HG02943 (cell line): Measurements from ENCODE around the gene ZW10.
"Not testable (repeated sequence)": the region's sequence is repeated elsewhere in the genome, so short reads cannot be mapped to it uniquely, and the experiment has no call there.

Source experiments
- ATAC-seq: cut with Tn5 transposase; IDR thresholded peaks from one replicate; pipeline ENCODE4 v1.9.1; 2021; ENCODE audit warnings: mild to moderate bottlenecking, low read depth, moderate library complexity; ENCODE audit not compliant: unreplicated experiment

ZW10 gene

GRCh38 chr11:113764527-113765219 is 8.8 kb downstream of the ZW10 start:
- no peak for ATAC-seq

DNA sequence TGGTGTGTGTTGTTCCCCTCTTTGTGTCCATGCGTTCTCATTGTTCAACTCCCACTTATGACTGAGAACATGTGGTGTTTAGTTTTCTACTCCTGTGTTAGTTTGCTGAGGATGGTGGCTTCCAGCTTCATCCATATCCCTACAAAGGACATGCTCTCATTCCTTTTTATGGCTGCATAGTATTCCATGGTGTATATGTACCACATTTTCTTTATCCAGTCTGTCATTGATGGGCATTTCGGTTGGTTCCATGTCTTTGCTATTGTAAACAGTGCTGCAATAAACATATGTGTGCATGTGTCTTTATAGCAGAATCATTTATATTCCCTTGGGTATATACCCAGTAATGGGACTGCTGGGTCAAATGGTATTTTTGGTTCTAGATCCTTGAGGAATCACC is 10.5 kb downstream of the ZW10 start:
- ATAC-seq = not testable (repeated sequence)

DNA sequence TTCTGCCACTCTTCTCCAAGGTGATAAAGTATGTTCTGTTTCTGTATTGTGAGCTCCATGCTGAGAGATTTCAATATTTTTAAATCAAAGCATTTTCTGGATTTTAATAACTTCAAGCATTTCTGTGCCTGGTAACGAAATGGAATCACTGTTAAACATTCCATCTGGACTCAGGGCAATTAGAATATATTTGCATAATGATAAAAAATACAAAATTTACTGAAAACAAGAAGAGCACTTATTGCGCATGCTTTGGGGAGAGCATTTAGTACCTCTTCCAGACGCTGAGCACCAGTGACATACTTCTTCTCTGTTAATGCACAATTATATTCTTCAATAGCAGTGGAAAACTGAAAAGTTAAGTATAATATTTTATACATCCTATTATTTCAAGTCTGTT is 13.3 kb downstream of the ZW10 start:
- ATAC-seq = no peak

GRCh38 chr11:113752932-113753331 is 20.6 kb downstream of the ZW10 start:
- no peak for ATAC-seq

- ATAC-seq = no peak
Measured at GRCh38 chr11:113736323-113736722, 37.2 kb downstream of the ZW10 start.

DNA sequence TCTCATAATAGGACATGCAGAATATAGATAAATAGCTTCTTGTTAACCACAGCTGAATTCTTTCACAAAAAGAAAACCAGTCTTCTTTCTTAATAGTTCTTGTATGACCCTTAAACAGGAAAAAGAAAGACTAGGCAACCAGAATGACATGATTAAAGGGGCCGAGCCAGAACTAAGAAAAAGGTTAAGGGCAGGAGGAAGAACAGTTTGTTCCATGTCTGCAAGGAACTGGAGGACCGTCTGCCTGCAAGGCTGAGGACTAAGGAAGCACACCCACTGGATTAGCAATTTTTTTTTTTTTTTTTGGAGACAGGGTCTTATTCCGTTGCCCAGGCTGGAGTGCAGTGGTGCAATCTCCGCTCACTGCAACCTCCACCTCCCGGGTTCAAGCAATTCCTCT is 41.4 kb downstream of the ZW10 start:
- ATAC-seq = no peak

- ATAC-seq = no peak
Measured at GRCh38 chr11:113730887-113731726, 42.4 kb downstream of the ZW10 start.

DNA sequence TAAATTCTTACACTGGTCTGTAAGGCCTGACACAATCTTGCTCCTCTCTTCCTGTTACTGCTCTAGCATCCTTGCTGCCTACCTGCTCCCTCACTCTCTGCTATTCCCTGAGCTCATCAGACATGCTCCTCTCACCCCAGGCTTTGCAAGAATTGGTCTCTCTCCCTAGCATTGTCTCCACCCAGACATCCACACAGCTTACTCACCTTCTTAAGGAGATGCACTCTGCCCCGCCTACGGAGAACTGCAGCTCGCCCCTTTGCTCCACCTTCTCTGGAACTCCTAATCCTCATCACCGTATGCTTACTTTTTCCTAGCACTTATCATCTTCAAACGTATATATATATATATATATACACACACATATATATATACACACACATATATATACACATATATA is 44.0 kb downstream of the ZW10 start:
- ATAC-seq = no peak

GRCh38 chr11:113728814-113729213 is 44.7 kb downstream of the ZW10 start:
- ATAC-seq = no peak

DNA sequence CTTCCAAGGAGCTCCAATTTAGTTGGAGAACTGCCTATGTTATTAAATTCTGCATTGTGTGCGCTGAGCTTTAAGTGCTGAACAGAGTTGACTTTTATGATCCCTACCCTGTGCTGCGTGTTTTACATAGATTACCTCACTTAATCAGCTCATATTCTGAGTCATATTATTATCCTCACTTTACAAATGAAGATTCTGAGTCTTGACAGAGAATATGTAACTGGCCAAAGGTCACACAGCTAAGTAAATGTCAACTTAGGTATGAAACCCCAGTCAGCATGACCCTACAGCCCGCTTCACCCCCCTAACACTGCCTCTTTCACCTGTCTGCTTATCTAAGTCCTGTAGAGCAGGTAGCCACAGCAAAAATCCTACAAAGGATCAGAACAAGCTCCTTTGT is 47.6 kb downstream of the ZW10 start:
- no peak for ATAC-seq

DNA sequence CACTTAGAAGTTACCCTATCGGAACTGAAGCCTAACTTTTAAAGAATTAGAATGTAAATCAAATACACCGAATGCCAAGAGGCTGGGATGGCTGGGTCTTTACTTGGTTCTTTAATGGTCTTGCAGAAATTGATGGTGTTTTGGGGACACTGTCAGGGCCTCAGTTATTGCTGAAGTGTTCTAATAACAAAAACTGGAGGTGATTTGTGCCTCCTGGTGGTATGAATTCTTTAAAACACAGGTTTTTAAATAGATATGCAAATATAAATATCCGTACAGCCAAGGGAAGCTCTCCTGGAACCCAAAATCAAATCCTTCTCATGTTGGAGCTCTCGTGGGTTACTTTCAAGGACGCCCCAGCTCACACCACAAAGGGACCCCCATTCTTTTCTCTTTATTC is 48.1 kb downstream of the ZW10 start:
- ATAC-seq = no peak

DNA sequence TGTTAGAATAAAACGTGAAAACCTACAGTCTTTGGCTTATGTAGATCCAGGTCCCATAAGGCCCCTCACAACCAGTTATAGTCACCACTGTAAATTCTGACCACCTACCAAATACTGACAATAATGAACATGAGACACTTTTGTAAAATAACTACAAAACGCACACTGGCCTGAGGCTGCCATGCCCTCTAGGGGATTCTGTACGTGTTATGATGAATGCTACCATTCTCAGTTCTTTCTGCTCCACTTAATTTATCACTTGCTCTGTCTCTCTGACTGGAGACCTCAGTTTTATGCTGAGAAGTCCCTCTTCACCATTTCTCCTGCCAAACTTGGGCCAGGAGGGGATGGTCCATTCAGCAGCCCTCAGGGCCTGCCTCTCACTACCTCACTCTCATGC is 48.7 kb downstream of the ZW10 start:
- ATAC-seq = no peak

DNA sequence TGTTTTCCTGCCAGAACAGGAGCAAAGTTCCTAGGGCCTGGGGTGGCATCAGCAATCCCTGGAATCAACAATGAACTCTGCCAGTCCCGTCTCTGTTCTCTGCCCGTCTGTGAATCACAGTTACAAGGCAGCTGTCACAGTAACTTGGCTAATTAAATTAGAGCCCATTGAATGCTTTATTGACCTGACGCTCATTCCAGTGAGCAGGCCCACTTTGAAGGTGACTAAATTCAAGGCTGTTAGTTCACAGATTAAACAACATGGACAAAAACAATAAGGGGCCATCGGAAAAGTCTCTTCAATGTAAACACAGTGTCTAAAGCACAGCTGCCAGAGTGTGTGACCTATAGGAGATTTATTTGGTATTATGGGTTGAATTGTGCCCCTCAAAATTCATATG is 49.7 kb downstream of the ZW10 start:
- ATAC-seq = no peak

- no peak for ATAC-seq
Measured at GRCh38 chr11:113722934-113723333, 50.6 kb downstream of the ZW10 start.

- no peak for ATAC-seq
Measured at GRCh38 chr11:113722221-113722620, 51.3 kb downstream of the ZW10 start.

- no peak for ATAC-seq
Measured at GRCh38 chr11:113721462-113722066, 51.9 kb downstream of the ZW10 start.

- not testable (repeated sequence) for ATAC-seq
Measured at GRCh38 chr11:113720478-113720877, 53.0 kb downstream of the ZW10 start.

DNA sequence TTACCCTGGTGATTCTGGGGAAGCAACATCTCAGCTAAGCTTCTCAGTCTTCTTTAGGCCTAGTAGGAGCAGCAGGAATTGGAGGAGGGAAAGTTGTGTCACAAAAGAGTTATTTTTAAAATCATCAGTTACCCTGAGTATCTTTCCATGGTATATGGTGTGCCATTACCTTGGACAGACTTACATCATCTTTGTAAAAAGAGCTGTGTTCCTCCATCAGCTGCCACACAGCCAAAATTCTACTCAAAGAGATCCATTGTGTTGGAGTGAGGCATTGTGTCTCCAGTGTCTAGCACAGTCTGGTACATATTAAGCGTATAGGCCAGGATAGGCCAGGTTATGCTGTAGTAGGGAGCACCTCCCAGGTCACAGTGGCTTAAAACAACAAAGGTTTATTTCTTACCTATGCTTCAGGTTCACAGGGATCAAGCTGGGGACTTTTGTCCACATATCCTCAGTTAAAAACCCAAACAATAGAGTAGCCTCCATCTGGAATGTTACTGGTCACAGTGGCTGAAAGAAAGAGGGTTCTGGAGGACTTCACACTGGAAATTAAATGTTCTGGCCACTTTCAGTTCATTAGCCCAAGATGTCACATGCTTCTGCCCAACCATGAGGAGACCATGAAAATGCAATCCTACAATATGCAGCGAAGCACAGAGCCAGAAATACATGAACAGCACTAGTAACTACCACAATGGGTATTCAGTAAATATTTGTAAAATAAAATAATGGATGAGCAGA is 57.4 kb downstream of the ZW10 start:
- no peak for ATAC-seq

DNA sequence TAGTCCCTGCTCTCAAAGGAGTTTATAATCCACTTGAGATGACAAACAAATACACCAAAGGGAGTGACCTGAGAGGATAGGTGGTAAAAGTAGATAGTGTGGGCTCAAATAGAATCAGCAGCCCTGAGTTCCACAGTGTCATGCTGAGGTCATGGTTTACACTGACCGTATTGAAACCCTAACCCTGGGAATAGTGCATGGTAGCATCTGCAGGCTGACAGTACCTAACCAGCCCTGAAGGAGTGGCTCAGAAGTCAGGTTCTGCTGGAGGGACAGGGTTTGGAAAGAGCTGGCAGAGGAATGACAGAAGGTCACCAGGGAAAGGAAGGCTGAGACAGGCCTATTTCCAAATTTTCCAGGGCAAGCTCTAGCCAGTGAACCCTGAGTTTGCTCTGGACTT is 58.2 kb downstream of the ZW10 start:
- no peak for ATAC-seq

DNA sequence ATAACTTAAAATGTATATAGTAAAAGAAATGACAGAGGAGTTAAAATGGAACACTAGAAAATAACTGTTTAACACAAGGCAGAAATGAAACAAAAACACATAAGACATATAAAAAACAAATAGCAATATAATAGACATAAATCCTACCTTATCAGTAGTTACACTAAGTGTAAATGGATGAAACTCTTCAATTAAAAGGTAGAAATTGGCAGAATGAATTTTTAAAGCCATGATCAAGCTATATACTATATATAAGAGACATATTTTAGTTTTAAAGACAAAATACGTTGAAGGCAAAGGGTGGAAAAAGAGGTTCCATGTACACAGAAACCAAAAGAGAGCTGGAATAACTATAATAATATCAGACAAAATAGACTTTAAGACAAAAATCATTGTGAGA is 62.5 kb downstream of the ZW10 start:
- ATAC-seq = no peak
